ENCODE measurements around the gene PGLYRP1. TPM values are rescaled to one million over a fixed set of nuclear protein-coding genes. Genes with fewer than 3 reads are reported as not detected.

The PGLYRP1 gene
- total RNA-seq, 1 experiment from 2014 or later: not detected

DNA sequence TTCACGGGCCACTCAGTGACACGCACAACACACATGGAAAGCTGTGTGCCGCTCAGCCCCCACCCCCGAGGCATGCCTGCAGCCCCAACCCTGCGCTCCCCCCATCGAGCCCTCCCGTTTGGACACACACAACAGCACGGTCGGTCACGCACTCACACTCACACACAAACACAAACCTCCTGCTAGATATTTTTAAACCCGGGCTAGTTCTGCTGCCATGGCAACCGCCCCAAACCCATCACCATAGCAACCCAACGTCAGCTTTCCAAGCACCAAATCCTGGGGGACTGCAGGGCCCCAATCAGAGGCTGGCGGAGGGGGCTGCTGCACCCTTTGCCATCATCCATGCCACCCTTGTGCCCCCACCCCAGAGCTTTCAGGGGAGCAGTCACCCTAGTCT is 46.7 kb downstream of the PGLYRP1 start:
- DNase-seq (ENCODE audit: low spot score): no peak
- H3K4me3 Mint-ChIP-seq: no peak overlapping the region

More for the DNA sequence above, 46.7 kb downstream of the PGLYRP1 start:
- H3K36me3 Mint-ChIP-seq: no peaks in the 10 kb centered on the region
- ChIA-PET CTCF (interaction anchor here (0.6 to 1.7 kb wide), 3 partner anchors 15 to 1869 kb away, joined by 3 to 6 read pairs (median 4); no protein-coding TSS in a partner anchor), POLR2A (no interaction called here)
- no peak overlapping the region for H3K27ac Mint-ChIP-seq
- ATAC-seq: no peak
- TF ChIP-seq ZNF416 (CRISPR knock-in tag; IDR thresholded peaks at IDR 0.05) (no peak), NFATC4 (CRISPR knock-in tag; IDR thresholded peaks at IDR 0.05) (no peak), SOX15 (CRISPR knock-in tag; IDR thresholded peaks at IDR 0.05) (no peak), ELF4 (CRISPR knock-in tag; IDR thresholded peaks at IDR 0.05; ENCODE audit: low read depth) (no peak), MXD4 (CRISPR knock-in tag; IDR thresholded peaks at IDR 0.05; ENCODE audit: borderline replicate concordance) (no peak), GTF2I (CRISPR knock-in tag; conservative IDR thresholded peaks at IDR 0.05) (no peak), ZNF317 (CRISPR knock-in tag; IDR thresholded peaks at IDR 0.05; ENCODE audit: borderline replicate concordance, low read depth) (no peak), NR2C2 (CRISPR knock-in tag; IDR thresholded peaks at IDR 0.05) (no peak), SMAD3 (CRISPR knock-in tag; IDR thresholded peaks at IDR 0.05; ENCODE audit: borderline replicate concordance) (no peak)
- TF ChIP-seq, protein P1, sequence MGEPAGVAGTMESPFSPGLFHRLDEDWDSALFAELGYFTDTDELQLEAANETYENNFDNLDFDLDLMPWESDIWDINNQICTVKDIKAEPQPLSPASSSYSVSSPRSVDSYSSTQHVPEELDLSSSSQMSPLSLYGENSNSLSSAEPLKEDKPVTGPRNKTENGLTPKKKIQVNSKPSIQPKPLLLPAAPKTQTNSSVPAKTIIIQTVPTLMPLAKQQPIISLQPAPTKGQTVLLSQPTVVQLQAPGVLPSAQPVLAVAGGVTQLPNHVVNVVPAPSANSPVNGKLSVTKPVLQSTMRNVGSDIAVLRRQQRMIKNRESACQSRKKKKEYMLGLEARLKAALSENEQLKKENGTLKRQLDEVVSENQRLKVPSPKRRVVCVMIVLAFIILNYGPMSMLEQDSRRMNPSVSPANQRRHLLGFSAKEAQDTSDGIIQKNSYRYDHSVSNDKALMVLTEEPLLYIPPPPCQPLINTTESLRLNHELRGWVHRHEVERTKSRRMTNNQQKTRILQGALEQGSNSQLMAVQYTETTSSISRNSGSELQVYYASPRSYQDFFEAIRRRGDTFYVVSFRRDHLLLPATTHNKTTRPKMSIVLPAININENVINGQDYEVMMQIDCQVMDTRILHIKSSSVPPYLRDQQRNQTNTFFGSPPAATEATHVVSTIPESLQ (CRISPR knock-in tag; IDR thresholded peaks at IDR 0.05): no peak
- TF ChIP-seq, protein P2, sequence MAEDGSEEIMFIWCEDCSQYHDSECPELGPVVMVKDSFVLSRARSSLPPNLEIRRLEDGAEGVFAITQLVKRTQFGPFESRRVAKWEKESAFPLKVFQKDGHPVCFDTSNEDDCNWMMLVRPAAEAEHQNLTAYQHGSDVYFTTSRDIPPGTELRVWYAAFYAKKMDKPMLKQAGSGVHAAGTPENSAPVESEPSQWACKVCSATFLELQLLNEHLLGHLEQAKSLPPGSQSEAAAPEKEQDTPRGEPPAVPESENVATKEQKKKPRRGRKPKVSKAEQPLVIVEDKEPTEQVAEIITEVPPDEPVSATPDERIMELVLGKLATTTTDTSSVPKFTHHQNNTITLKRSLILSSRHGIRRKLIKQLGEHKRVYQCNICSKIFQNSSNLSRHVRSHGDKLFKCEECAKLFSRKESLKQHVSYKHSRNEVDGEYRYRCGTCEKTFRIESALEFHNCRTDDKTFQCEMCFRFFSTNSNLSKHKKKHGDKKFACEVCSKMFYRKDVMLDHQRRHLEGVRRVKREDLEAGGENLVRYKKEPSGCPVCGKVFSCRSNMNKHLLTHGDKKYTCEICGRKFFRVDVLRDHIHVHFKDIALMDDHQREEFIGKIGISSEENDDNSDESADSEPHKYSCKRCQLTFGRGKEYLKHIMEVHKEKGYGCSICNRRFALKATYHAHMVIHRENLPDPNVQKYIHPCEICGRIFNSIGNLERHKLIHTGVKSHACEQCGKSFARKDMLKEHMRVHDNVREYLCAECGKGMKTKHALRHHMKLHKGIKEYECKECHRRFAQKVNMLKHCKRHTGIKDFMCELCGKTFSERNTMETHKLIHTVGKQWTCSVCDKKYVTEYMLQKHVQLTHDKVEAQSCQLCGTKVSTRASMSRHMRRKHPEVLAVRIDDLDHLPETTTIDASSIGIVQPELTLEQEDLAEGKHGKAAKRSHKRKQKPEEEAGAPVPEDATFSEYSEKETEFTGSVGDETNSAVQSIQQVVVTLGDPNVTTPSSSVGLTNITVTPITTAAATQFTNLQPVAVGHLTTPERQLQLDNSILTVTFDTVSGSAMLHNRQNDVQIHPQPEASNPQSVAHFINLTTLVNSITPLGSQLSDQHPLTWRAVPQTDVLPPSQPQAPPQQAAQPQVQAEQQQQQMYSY (CRISPR knock-in tag; IDR thresholded peaks at IDR 0.05): no peak
- TF ChIP-seq, protein P3, sequence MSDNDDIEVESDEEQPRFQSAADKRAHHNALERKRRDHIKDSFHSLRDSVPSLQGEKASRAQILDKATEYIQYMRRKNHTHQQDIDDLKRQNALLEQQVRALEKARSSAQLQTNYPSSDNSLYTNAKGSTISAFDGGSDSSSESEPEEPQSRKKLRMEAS (CRISPR knock-in tag; IDR thresholded peaks at IDR 0.05): no peak
- TF ChIP-seq, protein P4, sequence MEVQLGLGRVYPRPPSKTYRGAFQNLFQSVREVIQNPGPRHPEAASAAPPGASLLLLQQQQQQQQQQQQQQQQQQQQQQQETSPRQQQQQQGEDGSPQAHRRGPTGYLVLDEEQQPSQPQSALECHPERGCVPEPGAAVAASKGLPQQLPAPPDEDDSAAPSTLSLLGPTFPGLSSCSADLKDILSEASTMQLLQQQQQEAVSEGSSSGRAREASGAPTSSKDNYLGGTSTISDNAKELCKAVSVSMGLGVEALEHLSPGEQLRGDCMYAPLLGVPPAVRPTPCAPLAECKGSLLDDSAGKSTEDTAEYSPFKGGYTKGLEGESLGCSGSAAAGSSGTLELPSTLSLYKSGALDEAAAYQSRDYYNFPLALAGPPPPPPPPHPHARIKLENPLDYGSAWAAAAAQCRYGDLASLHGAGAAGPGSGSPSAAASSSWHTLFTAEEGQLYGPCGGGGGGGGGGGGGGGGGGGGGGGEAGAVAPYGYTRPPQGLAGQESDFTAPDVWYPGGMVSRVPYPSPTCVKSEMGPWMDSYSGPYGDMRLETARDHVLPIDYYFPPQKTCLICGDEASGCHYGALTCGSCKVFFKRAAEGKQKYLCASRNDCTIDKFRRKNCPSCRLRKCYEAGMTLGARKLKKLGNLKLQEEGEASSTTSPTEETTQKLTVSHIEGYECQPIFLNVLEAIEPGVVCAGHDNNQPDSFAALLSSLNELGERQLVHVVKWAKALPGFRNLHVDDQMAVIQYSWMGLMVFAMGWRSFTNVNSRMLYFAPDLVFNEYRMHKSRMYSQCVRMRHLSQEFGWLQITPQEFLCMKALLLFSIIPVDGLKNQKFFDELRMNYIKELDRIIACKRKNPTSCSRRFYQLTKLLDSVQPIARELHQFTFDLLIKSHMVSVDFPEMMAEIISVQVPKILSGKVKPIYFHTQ (CRISPR knock-in tag; IDR thresholded peaks at IDR 0.05): no peak
- TF ChIP-seq, protein P5, sequence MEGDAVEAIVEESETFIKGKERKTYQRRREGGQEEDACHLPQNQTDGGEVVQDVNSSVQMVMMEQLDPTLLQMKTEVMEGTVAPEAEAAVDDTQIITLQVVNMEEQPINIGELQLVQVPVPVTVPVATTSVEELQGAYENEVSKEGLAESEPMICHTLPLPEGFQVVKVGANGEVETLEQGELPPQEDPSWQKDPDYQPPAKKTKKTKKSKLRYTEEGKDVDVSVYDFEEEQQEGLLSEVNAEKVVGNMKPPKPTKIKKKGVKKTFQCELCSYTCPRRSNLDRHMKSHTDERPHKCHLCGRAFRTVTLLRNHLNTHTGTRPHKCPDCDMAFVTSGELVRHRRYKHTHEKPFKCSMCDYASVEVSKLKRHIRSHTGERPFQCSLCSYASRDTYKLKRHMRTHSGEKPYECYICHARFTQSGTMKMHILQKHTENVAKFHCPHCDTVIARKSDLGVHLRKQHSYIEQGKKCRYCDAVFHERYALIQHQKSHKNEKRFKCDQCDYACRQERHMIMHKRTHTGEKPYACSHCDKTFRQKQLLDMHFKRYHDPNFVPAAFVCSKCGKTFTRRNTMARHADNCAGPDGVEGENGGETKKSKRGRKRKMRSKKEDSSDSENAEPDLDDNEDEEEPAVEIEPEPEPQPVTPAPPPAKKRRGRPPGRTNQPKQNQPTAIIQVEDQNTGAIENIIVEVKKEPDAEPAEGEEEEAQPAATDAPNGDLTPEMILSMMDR (IDR thresholded peaks at IDR 0.05): no peak
- peaks cover 63% of the 10 kb centered on the region for H3K27me3 Mint-ChIP-seq (ENCODE audit: low read depth)
- peaks cover 17% of the 10 kb centered on the region for H3K4me1 Mint-ChIP-seq
- no peaks in the 10 kb centered on the region for H3K9me3 Mint-ChIP-seq
